IMR-90 (cell line): ENCODE measurements around the gene CREB5. TPM values are rescaled to one million over a fixed set of nuclear protein-coding genes. Genes with fewer than 3 reads are reported as not detected.

Source experiments
- ATAC-seq: fragments of 200-7000 bp; cut with Tn5 transposase; 2 replicates; pipeline ENCODE4 v1.9.1; 2020; ENCODE audit warnings: low read depth, mild to moderate bottlenecking, moderate library complexity
- BruUV-seq: library from RNA; stranded (reverse); fragments of 400-500 nt; replicated peaks from 2 replicates; lab custom pipeline; 2021; lab: Mats Ljungman, UMichigan
- CTCF ChIA-PET: fragments of 300-600 bp; formaldehyde crosslinking; extraction: SDS; loops from one replicate; lab custom pipeline; 2021; ENCODE audit warnings: antibody characterized with exemption; lab: Yijun Ruan, JAX
- POLR2A ChIA-PET: fragments of 300-600 bp; sonication (Branson Sonifier 250); formaldehyde crosslinking; loops from one replicate; lab custom pipeline; 2022; ENCODE audit warnings: antibody characterized with exemption; ENCODE audit not compliant: unreplicated experiment; lab: Charles Lee
- DNase-seq: peaks from one replicate; pipeline ENCODE4 v3.0.0; 2013
- H2AFZ ChIP-seq: replicated peaks from 2 replicates; pipeline ENCODE3; 2013; ENCODE audit warnings: low read length, mild to moderate bottlenecking; ENCODE audit not compliant: poor library complexity
- H2AK5ac ChIP-seq: 2 replicates; pipeline ENCODE4 v1.6.1; 2013; ENCODE audit warnings: low read depth, low read length, inconsistent platforms
- H2AK9ac ChIP-seq: replicated peaks from 2 replicates; pipeline ENCODE3; 2013; ENCODE audit warnings: mild to moderate bottlenecking, low read depth, low read length, moderate library complexity; ENCODE audit not compliant: poor library complexity
- H2BK120ac ChIP-seq: 2 replicates; pipeline ENCODE4 v1.6.1; 2013; ENCODE audit warnings: low read depth, low read length, inconsistent platforms
- H2BK15ac ChIP-seq: 3 replicates; pipeline ENCODE4 v1.6.1; 2013; ENCODE audit warnings: low read depth, low read length, inconsistent platforms
- H2BK20ac ChIP-seq: 2 replicates; pipeline ENCODE4 v1.6.1; 2013; ENCODE audit warnings: low read depth, mild to moderate bottlenecking, inconsistent platforms, low read length, moderate library complexity
- H2BK5ac ChIP-seq: 2 replicates; pipeline ENCODE4 v1.6.1; 2013; ENCODE audit warnings: mild to moderate bottlenecking, low read depth, low read length, inconsistent platforms; ENCODE audit not compliant: poor library complexity, severe bottlenecking
- H3K14ac ChIP-seq: replicated peaks from 2 replicates; pipeline ENCODE4 v1.6.1; 2013; ENCODE audit warnings: low read depth, low read length, inconsistent platforms
- H3K18ac ChIP-seq: 2 replicates; pipeline ENCODE4 v1.6.1; 2013; ENCODE audit warnings: low read depth, low read length, control low read depth
- H3K23ac ChIP-seq: 2 replicates; pipeline ENCODE4 v1.6.1; 2013; ENCODE audit warnings: low read depth, low read length, inconsistent platforms
- H3K27ac ChIP-seq: 2 replicates; pipeline ENCODE4 v1.5.1; 2013; ENCODE audit warnings: mild to moderate bottlenecking, control low read depth, low read length; ENCODE audit not compliant: insufficient read depth
- H3K27me3 ChIP-seq: 2 replicates; pipeline ENCODE4 v1.6.1; 2013; ENCODE audit warnings: low read length; ENCODE audit not compliant: control insufficient read depth, insufficient read depth
- H3K36me3 ChIP-seq: 2 replicates; pipeline ENCODE4 v1.6.1; 2013; ENCODE audit warnings: low read length, mixed read lengths; ENCODE audit not compliant: control insufficient read depth, insufficient read depth
- H3K4ac ChIP-seq: 2 replicates; pipeline ENCODE4 v1.6.1; 2013; ENCODE audit warnings: low read depth, low read length, inconsistent platforms
- H3K4me1 ChIP-seq: 2 replicates; pipeline ENCODE4 v1.6.1; 2013; ENCODE audit warnings: low read length, mixed read lengths; ENCODE audit not compliant: control insufficient read depth, insufficient read depth
- H3K4me2 ChIP-seq: 2 replicates; pipeline ENCODE4 v1.6.1; 2013; ENCODE audit warnings: low read depth, mild to moderate bottlenecking, control low read depth, low read length, moderate library complexity
- H3K4me3 ChIP-seq: 2 replicates; pipeline ENCODE4 v1.5.1; 2013; ENCODE audit warnings: low read depth, mild to moderate bottlenecking, control low read depth, low read length, moderate library complexity; ENCODE audit not compliant: insufficient read depth
- H3K56ac ChIP-seq: 2 replicates; pipeline ENCODE4 v1.6.1; 2013; ENCODE audit warnings: low read length, inconsistent platforms; ENCODE audit not compliant: insufficient read depth; ENCODE audit errors: extremely low read depth
- H3K79me1 ChIP-seq, 2 experiments: 2 replicates each; pipeline ENCODE4 v1.6.1; 2013; ENCODE audit warnings: low read length in 2 of 2, inconsistent platforms in 1 of 2, low read depth in 1 of 2
- H3K9ac ChIP-seq: 2 replicates; pipeline ENCODE4 v1.6.1; 2013; ENCODE audit warnings: low read depth, low read length, control low read depth
- H3K9me1 ChIP-seq: 2 replicates; pipeline ENCODE4 v1.6.1; 2013; ENCODE audit warnings: low read length, inconsistent platforms; ENCODE audit not compliant: insufficient read depth
- H3K9me3 ChIP-seq: 2 replicates; pipeline ENCODE4 v1.6.1; 2013; ENCODE audit warnings: low read length; ENCODE audit not compliant: control insufficient read depth, insufficient read depth
- H4K20me1 ChIP-seq: 2 replicates; pipeline ENCODE4 v1.6.1; 2013; ENCODE audit warnings: low read length, inconsistent platforms; ENCODE audit not compliant: insufficient read depth
- H4K5ac ChIP-seq: 2 replicates; pipeline ENCODE4 v1.6.1; 2013; ENCODE audit warnings: mild to moderate bottlenecking, low read depth, low read length, control low read depth
- H4K8ac ChIP-seq, 2 experiments: 2 replicates each; pipeline ENCODE4 v1.6.1; 2013; ENCODE audit warnings: low read depth in 2 of 2, low read length in 2 of 2, control low read depth in 1 of 2, inconsistent platforms in 1 of 2
- H4K91ac ChIP-seq: 2 replicates; pipeline ENCODE4 v1.6.1; 2013; ENCODE audit warnings: low read depth, low read length, inconsistent platforms; ENCODE audit not compliant: insufficient read depth
- CEBPB ChIP-seq: IDR thresholded peaks from 2 replicates; pipeline ENCODE4 v1.6.1; 2012; ENCODE audit warnings: low read depth, low read length, improper control_type of control experiment
- CHD1 ChIP-seq: IDR thresholded peaks from 2 replicates; pipeline ENCODE4 v1.6.1; 2012; ENCODE audit warnings: low read depth, low read length, improper control_type of control experiment
- CTCF ChIP-seq: conservative IDR thresholded peaks from 2 replicates; pipeline ENCODE4 v1.5.1; 2012; ENCODE audit warnings: mild to moderate bottlenecking, low read depth, low read length, improper control_type of control experiment
- MAFK ChIP-seq: IDR thresholded peaks from 2 replicates; pipeline ENCODE4 v1.6.1; 2012; ENCODE audit warnings: low read depth, low read length, improper control_type of control experiment
- MAZ ChIP-seq: IDR thresholded peaks from 2 replicates; pipeline ENCODE4 v1.6.1; 2012; ENCODE audit warnings: low read depth, mild to moderate bottlenecking, low read length, improper control_type of control experiment, moderate library complexity, borderline replicate concordance
- MXI1 ChIP-seq: IDR thresholded peaks from 2 replicates; pipeline ENCODE4 v1.6.1; 2012; ENCODE audit warnings: low read depth, mild to moderate bottlenecking, low read length, moderate library complexity, borderline replicate concordance
- NFE2L2 ChIP-seq: fragments of 150-350 bp; IDR thresholded peaks from 2 replicates; pipeline ENCODE4 v1.6.1; 2016; ENCODE audit warnings: low read depth, mild to moderate bottlenecking, low read length
- POLR2A ChIP-seq: IDR thresholded peaks from 2 replicates; pipeline ENCODE4 v1.6.1; 2012; ENCODE audit warnings: mild to moderate bottlenecking, low read depth, low read length
- RAD21 ChIP-seq: IDR thresholded peaks from 2 replicates; pipeline ENCODE4 v1.6.1; 2012; ENCODE audit warnings: low read length, improper control_type of control experiment
- RFX5 ChIP-seq: IDR thresholded peaks from 2 replicates; pipeline ENCODE4 v1.8.0; 2012; ENCODE audit warnings: low read depth, mild to moderate bottlenecking, low read length, moderate library complexity
- SMC3 ChIP-seq: fragments of 150-350 bp; IDR thresholded peaks from 2 replicates; pipeline ENCODE4 v1.6.1; 2016; ENCODE audit warnings: low read depth, mild to moderate bottlenecking, antibody characterized with exemption, low read length, moderate library complexity
- USF2 ChIP-seq: fragments of 150-350 bp; IDR thresholded peaks from 2 replicates; pipeline ENCODE4 v1.6.1; 2017; ENCODE audit warnings: mild to moderate bottlenecking, antibody characterized with exemption, low read length, low read depth
- WGBS, 2 experiments: methylation state at CpG; one replicate each; pipeline versions ENCODE4 v1.1.5 to v1.1.7; 2013; ENCODE audit warnings: missing lambda C conversion rate in 2 of 2; ENCODE audit not compliant: insufficient read length in 1 of 2; ENCODE audit errors: extremely low coverage in 2 of 2; 5-methylcytosine and 5-hydroxymethylcytosine counted together
- dilution Hi-C: fragments of 300-500 bp; cut with HindIII; formaldehyde crosslinking; loops from one replicate; pipeline ENCODE4 v1.14.3; 2018; ENCODE audit warnings: low sequenced_read_pairs; ENCODE audit not compliant: unreplicated experiment
- in situ Hi-C: fragments of 300-500 bp; cut with MboI; formaldehyde crosslinking; loops from 3 replicates; pipeline ENCODE4 v1.14.3; 2019; ENCODE audit warnings: low sequenced_read_pairs, inconsistent platforms, mixed read lengths
- intact Hi-C: fragments of 100-400 bp; cut with micrococcal nuclease; formaldehyde crosslinking; loops from 2 replicates; pipeline ENCODE4 v1.10.0; 2022
- polyA plus RNA-seq, 3 experiments: library from polyadenylated mRNA; depleted of rRNA; stranded (reverse); fragments of >200 nt; gene quantifications; 2 replicates each; pipeline ENCODE4 v1.2.3, GENCODE V29; 2012; ENCODE audit warnings: low replicate concordance in 1 of 3
- total RNA-seq: library from RNA; depleted of rRNA; stranded (reverse); fragments of >200 nt; gene quantifications from 2 replicates; pipeline ENCODE4 v1.2.3, GENCODE V29; 2012

The CREB5 gene
- total and polyA plus RNA-seq, 2 of the 4 experiments (the other 2 are of a cell fraction) = 7.3 to 13.1 TPM

GRCh38 chr7:28649189-28649588 lies 236.9 kb downstream of the CREB5 start:
- no peak overlapping the region for H2AFZ ChIP-seq
- H3K9me1 ChIP-seq = no peaks in the 10 kb centered on the region
- H3K36me3 ChIP-seq = no peaks in the 10 kb centered on the region
- CTCF ChIA-PET = no interaction called here
- no peaks in the 10 kb centered on the region; the same call in 1 of the 2 replicates for H3K27me3 ChIP-seq
- H3K4me3 ChIP-seq = no peak overlapping the region
- H3K18ac ChIP-seq = no peak overlapping the region
- H2BK20ac ChIP-seq = no peak overlapping the region
- H3K4ac ChIP-seq = no peak overlapping the region
- no peak overlapping the region for H3K9ac ChIP-seq
- in situ Hi-C loops (no loop called here), intact Hi-C loops (loop anchor here (5.0 kb wide), 1 partner anchor 33 kb away; no protein-coding TSS in a partner anchor), dilution Hi-C loops (no loop called here)
- H2AK9ac ChIP-seq = no peak overlapping the region
- H2BK5ac ChIP-seq = no peak overlapping the region
- H2BK120ac ChIP-seq = no peak overlapping the region
- no peak overlapping the region for H4K8ac ChIP-seq
- H2BK15ac ChIP-seq = no peak overlapping the region
- BruUV-seq = no TSS peak
- H3K4me1 ChIP-seq = no peaks in the 10 kb centered on the region
- DNase-seq (no peak), ATAC-seq (no peak)
- H3K4me2 ChIP-seq = no peak overlapping the region
- H3K56ac ChIP-seq = no peak overlapping the region
- no peak overlapping the region for H3K14ac ChIP-seq
- TF ChIP-seq CTCF = no peak
- no peak for TF ChIP-seq SMC3
- TF ChIP-seq MAZ = no peak
- no peak for TF ChIP-seq RAD21
- no peak for TF ChIP-seq RFX5
- TF ChIP-seq NFE2L2 = no peak
- no peak for TF ChIP-seq CHD1
- no peak for TF ChIP-seq POLR2A
- no peak for TF ChIP-seq MXI1
- no peak for TF ChIP-seq CEBPB
- no peak for TF ChIP-seq USF2
- no peak for TF ChIP-seq MAFK
- H4K20me1 ChIP-seq = no peaks in the 10 kb centered on the region
- H2AK5ac ChIP-seq = no peak overlapping the region
- no peak overlapping the region for H3K23ac ChIP-seq
- no peaks in the 10 kb centered on the region for H3K9me3 ChIP-seq
- POLR2A ChIA-PET = no interaction called here
- no peak overlapping the region for H4K5ac ChIP-seq
- H4K91ac ChIP-seq = no peak overlapping the region
- WGBS, 2 experiments = no CpG with 5 or more reads among the region's 1 CpG
- no peaks in the 10 kb centered on the region for H3K79me1 ChIP-seq
- H3K27ac ChIP-seq = no peak overlapping the region
